Esophagus muscularis mucosa (tissue), 4 donors: ENCODE results near the gene NR2E1.

Source experiments
- CTCF ChIP-seq, 3 experiments: fragments of 200-600 bp in 2 of 3; fragments of 450-650 bp in 1 of 3; sonication (generic) in 2 of 3; IDR thresholded peaks; one replicate each; pipeline ENCODE4 v1.5.1; 2017 to 2019; ENCODE audit warnings: antibody characterized with exemption in 3 of 3, mild to moderate bottlenecking in 2 of 3, moderate library complexity in 1 of 3
- EP300 ChIP-seq: sonication (generic); formaldehyde crosslinking; IDR thresholded peaks from one replicate; pipeline ENCODE4 v1.6.1; 2017; ENCODE audit warnings: antibody characterized with exemption
- POLR2A ChIP-seq: fragments of 450-650 bp; IDR thresholded peaks from one replicate; pipeline ENCODE4 v1.6.1; 2017; ENCODE audit warnings: antibody characterized with exemption, moderate library complexity, mild to moderate bottlenecking, low read depth
- POLR2AphosphoS5 ChIP-seq, 2 donors: sonication (generic); formaldehyde crosslinking; IDR thresholded peaks; one replicate each; pipeline ENCODE4 v1.6.1; 2017; ENCODE audit warnings: antibody characterized with exemption in 2 of 2

- no peak for TF ChIP-seq CTCF (IDR thresholded peaks at IDR 0.05)
- TF ChIP-seq POLR2AphosphoS5 (IDR thresholded peaks at IDR 0.05): no peak
- TF ChIP-seq POLR2A: no peak
- no peak for TF ChIP-seq EP300
Measured at GRCh38 chr6:108164543-108164814, 1.3 kb upstream of the NR2E1 start.
